ENCODE results near the gene AUTS2.

Gene AUTS2

GRCh38 chr7:69699931-69700330 is 101.7 kb downstream of the AUTS2 start:
- TF ChIP-seq CTCF (IDR thresholded peaks at IDR 0.05; ENCODE audit: insufficient read depth, low read length, poor library complexity, severe bottlenecking) (no peak), EZH2phosphoT487 (conservative IDR thresholded peaks at IDR 0.05; ENCODE audit: low read length) (no peak)

GRCh38 chr7:69700331-69700730 is 102.1 kb downstream of the AUTS2 start:
- H3K4me3 ChIP-seq (ENCODE audit: insufficient read depth, low read length, poor library complexity, severe bottlenecking), result no peak overlapping the region
- H3K9me2 ChIP-seq (replicated peaks; ENCODE audit: insufficient read depth, low read length), result no peaks in the 10 kb centered on the region
- TF ChIP-seq EZH2phosphoT487 (conservative IDR thresholded peaks at IDR 0.05; ENCODE audit: low read length), result no peak
- H3K27me3 ChIP-seq (ENCODE audit: low read length), result no peaks in the 10 kb centered on the region
- H3K9me3 ChIP-seq (ENCODE audit: insufficient read depth, low read length), result no peaks in the 10 kb centered on the region
- H3K27ac ChIP-seq (ENCODE audit: low read depth, low read length), result no peak overlapping the region
- peaks cover 25% of the 10 kb centered on the region for H3F3A ChIP-seq (ENCODE audit: insufficient read depth)
- no peaks in the 10 kb centered on the region; the same call in 1 of the 2 replicates for H4K20me1 ChIP-seq (ENCODE audit: low read depth, low read length)
- H2AFZ ChIP-seq (ENCODE audit: low read depth, low read length, severe bottlenecking), result no peak overlapping the region
- no peaks in the 10 kb centered on the region for H3K36me3 ChIP-seq (ENCODE audit: low read length)
- H3K4me2 ChIP-seq (ENCODE audit: low read depth, low read length, poor library complexity, severe bottlenecking), result no peak overlapping the region
- no peak overlapping the region for H3K9ac ChIP-seq (ENCODE audit: low read length)
- H3K79me2 ChIP-seq (ENCODE audit: insufficient read depth, low read length), result peaks cover 60% of the 10 kb centered on the region

More at GRCh38 chr7:69699931-69700330, 101.7 kb downstream of the AUTS2 start:
- Histone ChIP-seq H3K9me3 (ENCODE audit: insufficient read depth, low read length) (no peaks in the 10 kb centered on the region), H3K79me2 (ENCODE audit: insufficient read depth, low read length) (peaks cover 56% of the 10 kb centered on the region), H3K36me3 (ENCODE audit: low read length) (no peaks in the 10 kb centered on the region), H3K27me3 (ENCODE audit: low read length) (no peaks in the 10 kb centered on the region), H3F3A (ENCODE audit: insufficient read depth) (peaks cover 29% of the 10 kb centered on the region), H2AFZ (ENCODE audit: low read depth, low read length, severe bottlenecking) (no peak overlapping the region), H3K9ac (ENCODE audit: low read length) (no peak overlapping the region), H3K27ac (ENCODE audit: low read depth, low read length) (no peak overlapping the region), H3K9me2 (replicated peaks; ENCODE audit: insufficient read depth, low read length) (no peaks in the 10 kb centered on the region), H3K4me3 (ENCODE audit: insufficient read depth, low read length, poor library complexity, severe bottlenecking) (no peak overlapping the region), H4K20me1 (ENCODE audit: low read depth, low read length) (no peaks in the 10 kb centered on the region; the same call in 1 of the 2 replicates), H3K4me2 (ENCODE audit: low read depth, low read length, poor library complexity, severe bottlenecking) (no peak overlapping the region)

GRCh38 chr7:69701288-69701687 is 103.0 kb downstream of the AUTS2 start:
- Histone ChIP-seq H3F3A (ENCODE audit: insufficient read depth) (peaks cover 16% of the 10 kb centered on the region), H4K20me1 (ENCODE audit: low read depth, low read length) (no peaks in the 10 kb centered on the region; the same call in 1 of the 2 replicates), H3K27ac (ENCODE audit: low read depth, low read length) (no peak overlapping the region), H3K9me2 (replicated peaks; ENCODE audit: insufficient read depth, low read length) (no peaks in the 10 kb centered on the region), H3K27me3 (ENCODE audit: low read length) (no peaks in the 10 kb centered on the region), H3K9me3 (ENCODE audit: insufficient read depth, low read length) (no peaks in the 10 kb centered on the region), H3K79me2 (ENCODE audit: insufficient read depth, low read length) (peaks cover 70% of the 10 kb centered on the region), H2AFZ (ENCODE audit: low read depth, low read length, severe bottlenecking) (no peak overlapping the region), H3K9ac (ENCODE audit: low read length) (no peak overlapping the region), H3K4me3 (ENCODE audit: insufficient read depth, low read length, poor library complexity, severe bottlenecking) (no peak overlapping the region), H3K36me3 (ENCODE audit: low read length) (no peaks in the 10 kb centered on the region), H3K4me2 (ENCODE audit: low read depth, low read length, poor library complexity, severe bottlenecking) (no peak overlapping the region)
- TF ChIP-seq CTCF (IDR thresholded peaks at IDR 0.05; ENCODE audit: insufficient read depth, low read length, poor library complexity, severe bottlenecking), result no peak
- TF ChIP-seq EZH2phosphoT487 (conservative IDR thresholded peaks at IDR 0.05; ENCODE audit: low read length), result no peak

- no peak overlapping the region for H3K9ac ChIP-seq (ENCODE audit: low read length)
- H2AFZ ChIP-seq (ENCODE audit: low read depth, low read length, severe bottlenecking), result no peak overlapping the region
- no peak overlapping the region for H3K4me3 ChIP-seq (ENCODE audit: insufficient read depth, low read length, poor library complexity, severe bottlenecking)
- H3K36me3 ChIP-seq (ENCODE audit: low read length), result no peaks in the 10 kb centered on the region
- no peak overlapping the region for H3K4me2 ChIP-seq (ENCODE audit: low read depth, low read length, poor library complexity, severe bottlenecking)
- no peaks in the 10 kb centered on the region for H3K9me2 ChIP-seq (replicated peaks; ENCODE audit: insufficient read depth, low read length)
- 0 out of 2 replicates have a peak, but pooled peaks cover 5% of the 10 kb centered on the region for H3F3A ChIP-seq (ENCODE audit: insufficient read depth)
- no peaks in the 10 kb centered on the region for H3K27me3 ChIP-seq (ENCODE audit: low read length)
- H4K20me1 ChIP-seq (ENCODE audit: low read depth, low read length), result no peaks in the 10 kb centered on the region; the same call in 1 of the 2 replicates
- no peak overlapping the region for H3K27ac ChIP-seq (ENCODE audit: low read depth, low read length)
- no peak for TF ChIP-seq EZH2phosphoT487 (conservative IDR thresholded peaks at IDR 0.05; ENCODE audit: low read length)
- TF ChIP-seq CTCF (IDR thresholded peaks at IDR 0.05; ENCODE audit: insufficient read depth, low read length, poor library complexity, severe bottlenecking), result no peak
- H3K79me2 ChIP-seq (ENCODE audit: insufficient read depth, low read length), result peaks cover 69% of the 10 kb centered on the region
- H3K9me3 ChIP-seq (ENCODE audit: insufficient read depth, low read length), result no peaks in the 10 kb centered on the region
These were observed 104.1 kb downstream of the AUTS2 start for GRCh38 chr7:69702357-69702756.

All from SU-DHL-6 (cell line).